NCI-H524 (cell line): Measurements from ENCODE around the gene PPIL4.
"Not testable (repeated sequence)": the region's sequence is repeated elsewhere in the genome, so short reads cannot be mapped to it uniquely, and the experiment has no call there.

Experiments
- DNase-seq, 2 experiments: peaks; one replicate each; lab custom pipeline; 2025; lab: John Stamatoyannopoulos, UW

The PPIL4 gene

GRCh38 chr6:149529650-149530049, 16.2 kb downstream of the PPIL4 start:
- no peak for DNase-seq

DNA sequence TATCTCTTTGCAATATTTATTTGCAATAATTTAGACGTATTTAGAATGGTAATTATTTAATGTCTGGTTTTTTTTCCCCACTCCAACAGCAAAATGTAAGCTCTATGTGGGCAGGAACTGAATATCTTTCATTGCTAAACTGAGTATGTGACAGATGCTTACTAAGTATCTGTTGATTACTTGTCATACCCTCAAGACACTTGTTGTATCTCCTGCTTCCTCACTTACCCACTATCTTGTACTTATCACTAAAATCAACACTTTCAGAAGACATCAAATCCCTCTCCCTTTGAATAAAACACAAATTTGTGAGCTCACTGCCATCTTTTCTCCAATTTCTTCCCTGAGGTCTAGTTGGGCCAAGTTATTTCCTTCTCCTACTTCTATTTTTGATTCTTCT, 30.3 kb downstream of the PPIL4 start:
- no peak for DNase-seq

- no peak for DNase-seq
Measured at GRCh38 chr6:149513915-149514314, 31.9 kb downstream of the PPIL4 start.

DNA sequence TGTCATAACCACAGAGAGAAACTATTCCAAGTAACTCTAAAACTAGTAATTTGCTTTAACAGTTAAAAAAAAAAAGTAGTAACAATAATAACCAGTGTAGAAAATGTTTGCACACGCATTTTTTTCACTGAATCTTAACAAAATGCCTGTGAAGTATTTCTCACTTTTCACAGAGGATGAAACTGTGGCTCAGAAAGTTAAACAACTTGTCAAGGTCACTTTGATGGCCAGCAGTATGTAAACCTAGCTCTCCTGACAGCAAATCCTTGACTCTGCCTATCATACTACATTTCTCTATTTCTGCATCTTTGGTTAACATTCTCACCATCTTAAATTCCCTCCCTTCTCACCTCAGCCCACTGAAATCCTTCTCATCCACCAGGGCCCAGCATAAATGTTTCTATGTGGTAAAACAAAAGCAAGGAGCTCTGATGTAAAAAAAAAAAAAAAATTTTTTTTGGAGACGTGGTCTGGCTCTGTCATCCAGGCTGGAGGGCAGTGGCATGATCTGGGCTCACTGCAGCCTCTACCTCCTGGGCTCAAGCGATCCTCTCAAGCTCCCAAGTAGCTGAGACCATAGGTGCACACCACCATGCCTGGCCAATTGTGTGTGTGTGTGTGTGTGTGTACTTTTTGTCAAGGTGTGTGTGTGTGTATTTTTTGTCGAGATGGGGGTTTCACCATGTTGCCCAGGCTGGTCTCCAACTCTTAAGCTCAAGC, 34.9 kb downstream of the PPIL4 start:
- DNase-seq = no peak

GRCh38 chr6:149508485-149508884, 37.4 kb downstream of the PPIL4 start:
- DNase-seq = no peak

GRCh38 chr6:149503872-149504271, 42.0 kb downstream of the PPIL4 start:
- no peak for DNase-seq

- no peak for DNase-seq
Measured at GRCh38 chr6:149503276-149503675, 42.6 kb downstream of the PPIL4 start.

GRCh38 chr6:149501768-149502167, 44.1 kb downstream of the PPIL4 start:
- no peak for DNase-seq

GRCh38 chr6:149501201-149501600, 44.6 kb downstream of the PPIL4 start:
- DNase-seq = no peak

DNA sequence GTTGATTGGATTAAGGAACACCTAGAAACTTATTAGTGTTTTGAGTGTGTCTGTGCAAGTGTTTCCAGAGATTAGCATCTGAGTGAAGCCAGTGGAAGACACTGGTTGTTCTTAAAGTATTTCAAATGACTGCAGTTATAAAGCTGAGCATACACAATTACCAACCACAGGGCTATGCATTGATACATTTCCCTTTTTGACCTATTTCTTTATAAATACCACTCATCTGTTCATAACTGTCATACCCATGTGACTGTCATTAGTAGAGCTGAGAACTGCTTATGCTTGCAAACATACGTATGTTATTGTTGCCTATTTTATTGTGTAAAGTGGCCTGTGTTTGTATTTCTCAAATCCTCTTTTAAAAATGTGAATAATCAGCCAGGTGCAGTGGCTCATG, 45.7 kb downstream of the PPIL4 start:
- peak in 1 of 2 experiments; percentile 10 for DNase-seq

GRCh38 chr6:149499066-149499465, 46.8 kb downstream of the PPIL4 start:
- peak in 1 of 2 experiments; percentile 23 for DNase-seq

GRCh38 chr6:149497365-149497764, 48.5 kb downstream of the PPIL4 start:
- DNase-seq = no peak

DNA sequence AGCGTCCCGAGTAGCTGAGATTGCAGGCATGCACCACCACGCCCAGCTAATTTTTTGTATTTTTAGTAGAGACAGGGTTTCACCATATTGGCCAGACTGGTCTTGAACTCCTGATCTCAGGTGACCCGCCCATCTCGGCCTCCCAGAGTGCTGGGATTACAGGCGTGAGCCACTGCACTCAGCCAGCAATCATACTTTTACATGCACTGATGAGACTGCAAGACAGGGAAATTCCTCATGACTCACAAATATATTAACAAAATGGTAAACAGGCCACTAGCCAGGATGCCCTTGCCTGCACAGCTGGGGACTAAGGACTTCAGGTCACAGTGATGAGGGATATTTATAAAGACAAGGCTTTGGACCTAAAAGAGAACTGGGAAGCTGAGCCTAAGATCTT, 49.2 kb downstream of the PPIL4 start:
- DNase-seq = not testable (repeated sequence)

DNA sequence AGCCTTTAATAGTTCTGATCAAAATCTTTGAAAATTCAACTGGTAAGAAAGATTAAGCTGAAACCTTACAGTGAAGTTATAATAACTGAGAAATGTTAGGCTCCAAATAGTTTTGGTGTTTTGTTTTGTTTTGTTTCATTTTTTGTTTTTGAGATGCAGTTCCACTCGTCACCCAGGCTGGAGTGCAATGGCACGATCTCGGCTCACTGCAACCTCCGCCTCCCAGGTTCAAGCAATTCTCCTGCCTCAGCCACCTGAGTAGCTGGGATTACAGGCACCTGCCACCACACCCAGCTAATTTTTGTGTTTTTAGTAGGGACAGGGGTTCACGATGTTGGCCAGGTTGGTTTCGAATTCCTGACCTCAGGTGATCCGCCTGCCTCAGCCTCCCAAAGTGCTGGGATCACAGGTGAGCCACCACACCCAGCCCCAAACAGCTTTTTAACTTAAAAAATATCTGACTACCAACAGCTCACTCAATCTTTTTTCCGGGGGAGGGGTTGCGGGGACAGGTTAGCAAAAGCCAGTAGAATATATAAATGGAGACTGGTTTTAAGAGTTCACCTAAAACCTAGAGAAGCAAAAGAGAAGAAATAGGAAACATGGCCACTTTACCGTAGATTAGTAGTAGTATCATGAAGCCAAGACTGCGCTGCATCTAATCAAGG, 50.4 kb downstream of the PPIL4 start:
- not testable (repeated sequence) for DNase-seq

GRCh38 chr6:149494810-149495209, 51.0 kb downstream of the PPIL4 start:
- not testable (repeated sequence) for DNase-seq

DNA sequence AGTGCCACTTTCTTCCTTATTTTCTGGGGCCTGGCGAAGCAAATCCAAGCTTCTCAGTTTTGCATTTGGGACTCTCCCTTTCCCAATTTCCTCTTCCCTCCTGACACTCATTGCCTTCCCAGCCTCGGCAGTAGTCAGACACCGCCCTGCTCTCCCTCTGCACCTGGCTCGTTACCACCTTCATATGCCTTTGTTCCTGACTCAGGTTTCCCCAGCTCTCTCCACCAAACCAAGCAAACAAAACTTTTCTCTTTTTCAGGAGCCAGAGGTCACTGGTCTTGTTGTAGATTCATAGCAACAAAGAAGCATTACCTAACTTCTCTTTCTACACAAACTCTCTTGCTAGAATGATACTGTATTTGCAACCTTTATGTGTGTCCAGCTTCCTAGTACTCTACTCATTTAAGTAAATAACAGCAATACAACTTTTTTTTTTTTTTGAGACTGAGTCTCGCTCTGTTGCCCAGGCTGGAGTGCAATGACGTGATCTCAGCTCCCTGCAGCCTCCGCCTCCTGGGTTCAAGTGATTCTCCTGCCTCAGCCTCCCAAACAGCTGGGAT, 52.0 kb downstream of the PPIL4 start:
- no peak for DNase-seq

- no peak for DNase-seq
Measured at GRCh38 chr6:149492798-149493343, 53.0 kb downstream of the PPIL4 start.

DNA sequence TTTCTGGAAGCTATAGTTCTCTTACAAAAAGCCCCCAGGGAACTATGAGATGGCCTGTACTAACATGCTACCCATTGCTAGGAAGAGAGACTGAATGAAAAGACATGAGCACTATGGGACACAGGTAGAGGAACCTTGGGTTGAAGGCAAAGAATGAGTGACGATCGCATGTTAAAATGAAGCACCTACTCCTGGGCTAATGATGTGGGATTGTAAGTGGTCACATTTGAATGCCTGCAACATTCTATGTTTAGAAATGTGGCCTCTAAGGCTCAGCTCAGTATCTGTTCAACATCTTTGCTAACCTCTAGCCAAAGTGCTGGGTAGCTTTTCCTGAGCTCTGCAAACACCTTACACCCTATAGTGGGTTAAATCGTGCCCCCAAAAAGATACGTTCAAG, 55.9 kb downstream of the PPIL4 start:
- DNase-seq = no peak

GRCh38 chr6:149488815-149489214, 57.0 kb downstream of the PPIL4 start:
- no peak for DNase-seq

DNA sequence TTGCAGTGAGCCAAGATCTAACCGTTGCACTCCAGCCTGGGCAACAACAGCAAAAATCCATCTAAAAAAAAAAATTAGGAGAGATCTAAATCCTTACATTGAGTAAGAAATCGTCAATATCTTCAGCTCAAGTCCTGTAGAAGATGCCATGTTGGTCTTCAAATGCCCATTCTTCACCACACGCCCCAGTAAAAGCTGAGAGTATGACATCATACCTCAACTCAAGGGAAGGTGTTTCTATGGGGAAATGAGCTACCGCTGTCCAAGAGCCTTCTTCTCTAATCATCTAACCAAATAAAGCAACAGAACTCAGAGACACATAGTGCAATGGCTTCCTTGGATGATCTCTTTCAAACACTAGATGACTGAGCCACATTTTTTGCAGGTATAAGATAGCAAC, 58.5 kb downstream of the PPIL4 start:
- no peak for DNase-seq

DNA sequence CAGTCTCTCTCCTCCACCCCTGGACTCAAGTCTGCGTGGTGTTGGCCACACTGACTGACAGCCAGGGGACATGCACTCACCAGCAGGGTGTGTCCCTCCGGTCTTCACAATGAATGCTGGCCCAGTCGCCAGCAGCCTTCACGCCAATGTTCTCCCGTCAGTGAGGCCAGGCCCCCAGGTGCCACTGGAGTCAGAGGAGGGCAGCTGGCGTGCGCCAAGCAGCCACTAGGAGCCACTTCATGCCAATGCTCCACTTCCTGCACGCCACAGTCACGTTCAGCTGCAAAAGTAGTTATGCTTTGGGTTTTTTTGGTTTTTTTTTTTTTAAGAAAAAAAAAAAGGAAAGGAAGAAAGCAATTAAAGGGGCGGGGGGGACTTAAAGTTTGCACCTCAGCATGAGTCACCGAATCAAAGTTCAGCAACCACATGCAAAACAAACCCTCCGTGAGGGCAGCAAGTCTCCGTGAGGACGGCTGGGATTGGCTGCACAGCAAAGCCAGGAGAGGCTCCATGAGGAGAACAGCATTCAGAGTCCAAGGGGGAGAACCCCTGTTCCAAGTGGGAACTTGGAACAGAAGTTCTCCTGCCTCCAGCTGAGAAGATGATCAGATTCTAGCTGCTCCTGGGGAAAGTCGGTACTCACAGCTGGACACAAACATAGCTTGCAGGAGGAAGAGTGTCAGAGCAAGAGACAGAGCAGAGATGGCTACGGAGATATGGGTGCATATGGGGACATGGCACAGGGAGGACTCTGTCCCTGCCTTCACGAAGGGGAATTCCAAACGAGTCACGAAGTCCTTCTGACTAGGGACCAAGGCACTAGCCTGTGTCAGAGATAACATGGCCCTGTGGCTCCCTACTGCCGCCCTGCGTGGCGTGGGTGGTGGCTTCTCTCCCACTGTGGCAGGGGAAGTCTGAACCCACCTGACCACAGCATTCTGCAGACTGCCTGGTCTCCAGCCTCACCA, 60.8 kb downstream of the PPIL4 start, which contains the start of gene ZC3H12D:
TSS of gene ZC3H12D (minus strand) at position 282 of the 968 bp plus-strand sequence. CDS start 10,471 bp downstream, outside the sequence.
- DNase-seq = no peak
